Uterus (tissue), 4 donors: ENCODE data around the gene RGS6. TPM values are rescaled to one million over a fixed set of nuclear protein-coding genes. Genes with fewer than 3 reads are reported as not detected.

ENCODE experiments used
- DNase-seq, 2 donors: peaks; one replicate each; pipeline ENCODE4 v3.0.0-alpha.2; 2019 to 2020
- H3K27ac ChIP-seq, 2 donors: fragments of 200-600 bp; sonication (generic); 1 replicate in 1 of 2; 2 replicates in 1 of 2; pipeline ENCODE4 v1.5.1; 2016 to 2018
- H3K27me3 ChIP-seq, 2 donors: fragments of 200-600 bp; sonication (generic); one replicate each; pipeline ENCODE4 v1.5.1; 2018 to 2019; ENCODE audit warnings: control low read depth in 1 of 2
- H3K36me3 ChIP-seq, 2 donors: fragments of 200-600 bp; sonication (generic); one replicate each; pipeline ENCODE4 v1.5.1; 2019; ENCODE audit warnings: control low read depth in 1 of 2
- H3K4me1 ChIP-seq, 2 donors: fragments of 200-600 bp; sonication (generic); one replicate each; pipeline ENCODE4 v1.5.1; 2018 to 2019; ENCODE audit warnings: control low read depth in 1 of 2
- H3K4me3 ChIP-seq, 2 donors: fragments of 200-600 bp; sonication (generic); 1 replicate in 1 of 2; 2 replicates in 1 of 2; pipeline ENCODE4 v1.5.1; 2018 to 2019; ENCODE audit warnings: mild to moderate bottlenecking in 1 of 2
- H3K9me3 ChIP-seq, 2 donors: fragments of 200-600 bp; sonication (generic); one replicate each; pipeline ENCODE4 v1.5.1; 2019; ENCODE audit warnings: control low read depth in 1 of 2
- CTCF ChIP-seq, 4 experiments: fragments of 200-600 bp in 2 of 4; fragments of 450-650 bp in 2 of 4; sonication (generic) in 2 of 4; IDR thresholded peaks; one replicate each; pipeline ENCODE4 v1.5.1; 2016 to 2019; ENCODE audit warnings: antibody characterized with exemption in 4 of 4, mild to moderate bottlenecking in 2 of 4, moderate library complexity in 1 of 4
- POLR2A ChIP-seq, 2 donors: fragments of 450-650 bp; IDR thresholded peaks; one replicate each; pipeline ENCODE4 v1.6.1; 2016; ENCODE audit warnings: antibody characterized with exemption in 2 of 2, mild to moderate bottlenecking in 1 of 2, moderate library complexity in 1 of 2
- intact Hi-C: fragments of 100-400 bp; cut with DNase I; formaldehyde crosslinking; loops from one replicate; pipeline ENCODE4 v1.15.1; 2023; ENCODE audit warnings: low total_unique reads
- total RNA-seq, 4 donors: library from RNA; depleted of rRNA in 3 of 4; stranded (reverse); fragments of >200 nt in 3 of 4; gene quantifications; one replicate each; pipeline versions ENCODE4 v1.1.0 to v1.2.4, GENCODE V29; 2014 to 2023
- donor health status: DM: yes; HTN: yes; CAD: no.

The RGS6 gene
- total RNA-seq, 4 donors from 2014 or later, result 1.0 to 7.4 (median 6.2) TPM; not detected in 1

- Histone ChIP-seq H3K4me1 (no peaks in the 10 kb centered on the region), H3K27me3 (no peaks in the 10 kb centered on the region), H3K27ac (no peak overlapping the region), H3K4me3 (no peak overlapping the region), H3K9me3 (no peaks in the 10 kb centered on the region), H3K36me3 (no peaks in the 10 kb centered on the region)
- no peak for DNase-seq
- intact Hi-C loops, result no loop called here
- TF ChIP-seq CTCF (IDR thresholded peaks at IDR 0.05), result no peak
- TF ChIP-seq POLR2A (IDR thresholded peaks at IDR 0.05), result no peak
These were observed 121.4 kb downstream of the RGS6 start for GRCh38 chr14:72053651-72054050.

GRCh38 chr14:72054911-72055310 lies 122.7 kb downstream of the RGS6 start:
- Histone ChIP-seq H3K9me3 (no peaks in the 10 kb centered on the region), H3K4me3 (no peak overlapping the region), H3K4me1 (no peaks in the 10 kb centered on the region), H3K36me3 (no peaks in the 10 kb centered on the region), H3K27me3 (no peaks in the 10 kb centered on the region), H3K27ac (no peak overlapping the region)
- TF ChIP-seq POLR2A (IDR thresholded peaks at IDR 0.05), result no peak
- TF ChIP-seq CTCF (IDR thresholded peaks at IDR 0.05), result no peak
- intact Hi-C loops, result no loop called here
- DNase-seq, result no peak

- no peak overlapping the region for H3K4me3 ChIP-seq
- no peak overlapping the region for H3K27ac ChIP-seq
- intact Hi-C loops, result no loop called here
- no peaks in the 10 kb centered on the region for H3K27me3 ChIP-seq
- no peak for DNase-seq
- TF ChIP-seq POLR2A (IDR thresholded peaks at IDR 0.05) (no peak), CTCF (IDR thresholded peaks at IDR 0.05) (no peak)
- no peaks in the 10 kb centered on the region for H3K9me3 ChIP-seq
- no peaks in the 10 kb centered on the region for H3K36me3 ChIP-seq
- H3K4me1 ChIP-seq, result no peaks in the 10 kb centered on the region
These were observed 125.6 kb downstream of the RGS6 start for GRCh38 chr14:72057701-72058285.

GRCh38 chr14:72060460-72060859 lies 128.2 kb downstream of the RGS6 start:
- H3K4me1 ChIP-seq, result no peaks in the 10 kb centered on the region
- H3K4me3 ChIP-seq, result no peak overlapping the region
- no peaks in the 10 kb centered on the region for H3K27me3 ChIP-seq
- H3K27ac ChIP-seq, result no peak overlapping the region
- no peaks in the 10 kb centered on the region for H3K36me3 ChIP-seq
- no peak for DNase-seq
- no peak for TF ChIP-seq POLR2A (IDR thresholded peaks at IDR 0.05)
- TF ChIP-seq CTCF (IDR thresholded peaks at IDR 0.05), result no peak
- H3K9me3 ChIP-seq, result no peaks in the 10 kb centered on the region
- intact Hi-C loops, result no loop called here

- Histone ChIP-seq H3K27me3 (no peaks in the 10 kb centered on the region), H3K4me3 (no peak overlapping the region), H3K4me1 (no peaks in the 10 kb centered on the region), H3K36me3 (no peaks in the 10 kb centered on the region), H3K27ac (no peak overlapping the region), H3K9me3 (no peaks in the 10 kb centered on the region)
- intact Hi-C loops, result no loop called here
- no peak for DNase-seq
- TF ChIP-seq POLR2A (IDR thresholded peaks at IDR 0.05) (no peak), CTCF (IDR thresholded peaks at IDR 0.05) (no peak)
These were observed 128.7 kb downstream of the RGS6 start for GRCh38 chr14:72060917-72061316.
